ENCODE results near the gene TRPM3.

Gene TRPM3

GRCh38 chr9:70492319-70492777 is 629.1 kb downstream of the TRPM3 start:
- TF ChIP-seq, protein P1, sequence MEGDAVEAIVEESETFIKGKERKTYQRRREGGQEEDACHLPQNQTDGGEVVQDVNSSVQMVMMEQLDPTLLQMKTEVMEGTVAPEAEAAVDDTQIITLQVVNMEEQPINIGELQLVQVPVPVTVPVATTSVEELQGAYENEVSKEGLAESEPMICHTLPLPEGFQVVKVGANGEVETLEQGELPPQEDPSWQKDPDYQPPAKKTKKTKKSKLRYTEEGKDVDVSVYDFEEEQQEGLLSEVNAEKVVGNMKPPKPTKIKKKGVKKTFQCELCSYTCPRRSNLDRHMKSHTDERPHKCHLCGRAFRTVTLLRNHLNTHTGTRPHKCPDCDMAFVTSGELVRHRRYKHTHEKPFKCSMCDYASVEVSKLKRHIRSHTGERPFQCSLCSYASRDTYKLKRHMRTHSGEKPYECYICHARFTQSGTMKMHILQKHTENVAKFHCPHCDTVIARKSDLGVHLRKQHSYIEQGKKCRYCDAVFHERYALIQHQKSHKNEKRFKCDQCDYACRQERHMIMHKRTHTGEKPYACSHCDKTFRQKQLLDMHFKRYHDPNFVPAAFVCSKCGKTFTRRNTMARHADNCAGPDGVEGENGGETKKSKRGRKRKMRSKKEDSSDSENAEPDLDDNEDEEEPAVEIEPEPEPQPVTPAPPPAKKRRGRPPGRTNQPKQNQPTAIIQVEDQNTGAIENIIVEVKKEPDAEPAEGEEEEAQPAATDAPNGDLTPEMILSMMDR (IDR thresholded peaks at IDR 0.05; ENCODE audit: control extremely low read depth, extremely low read depth, low read depth, missing control alignments) = no peak
- ChIA-PET POLR2A (no interaction called here), CTCF (interaction anchor here (0.9 to 1.3 kb wide), 3 partner anchors 8 to 25 kb away, joined by 3 to 5 read pairs (median 4); no protein-coding TSS in a partner anchor)
- DNase-seq (ENCODE audit: extremely low spot score) = no peak

- CTCF ChIA-PET = interaction anchor here (0.9 to 1.3 kb wide), 3 partner anchors 9 to 24 kb away, joined by 3 to 5 read pairs (median 4); no protein-coding TSS in a partner anchor
Observed at GRCh38 chr9:70491426-70492318, 629.7 kb downstream of the TRPM3 start.

DNA sequence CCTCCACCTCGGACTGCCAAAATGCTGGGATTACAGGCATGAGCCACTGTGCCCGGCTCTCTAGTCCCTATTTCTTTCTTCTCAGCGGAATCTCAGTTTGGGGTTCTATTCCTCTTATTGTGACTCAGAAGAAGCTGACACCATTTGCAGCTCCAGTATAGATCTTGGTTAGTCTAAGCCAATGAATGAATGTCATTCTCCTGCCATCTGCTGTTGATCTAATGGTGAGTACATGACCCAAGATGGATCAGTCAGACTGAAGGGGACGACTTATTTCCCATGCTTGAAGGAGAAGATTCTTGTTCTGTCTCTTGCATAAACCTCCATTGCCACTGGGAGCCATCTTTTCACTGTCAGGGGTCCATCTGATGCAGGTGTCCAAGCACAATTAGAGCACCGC is 630.9 kb downstream of the TRPM3 start:
- DNase-seq (ENCODE audit: extremely low spot score) = no peak
- POLR2A ChIA-PET = interaction anchor here (1.0 kb wide), 1 partner anchor 227 kb away, joined by 3 read pairs; no protein-coding TSS in a partner anchor

More at GRCh38 chr9:70491426-70492318, 629.7 kb downstream of the TRPM3 start:
- TF ChIP-seq, protein P1 (IDR thresholded peaks at IDR 0.05; ENCODE audit: control extremely low read depth, extremely low read depth, low read depth, missing control alignments) = no peak
- no peak for DNase-seq (ENCODE audit: extremely low spot score)
- POLR2A ChIA-PET = no interaction called here

GRCh38 chr9:70488793-70489105 is 632.7 kb downstream of the TRPM3 start:
- DNase-seq (ENCODE audit: extremely low spot score) = no peak
- CTCF ChIA-PET = interaction anchor here (1.5 to 1.7 kb wide), 2 partner anchors 9 to 10 kb away, joined by 4 to 7 read pairs; no protein-coding TSS in a partner anchor
- TF ChIP-seq, protein P1 (IDR thresholded peaks at IDR 0.05; ENCODE audit: control extremely low read depth, extremely low read depth, low read depth, missing control alignments) = no peak
- POLR2A ChIA-PET = no interaction called here

More for the DNA sequence above, 630.9 kb downstream of the TRPM3 start:
- TF ChIP-seq, protein P1 (IDR thresholded peaks at IDR 0.05; ENCODE audit: control extremely low read depth, extremely low read depth, low read depth, missing control alignments) = no peak
- CTCF ChIA-PET = no interaction called here

- TF ChIP-seq, protein P1 (IDR thresholded peaks at IDR 0.05; ENCODE audit: control extremely low read depth, extremely low read depth, low read depth, missing control alignments) = no peak
- ChIA-PET POLR2A (no interaction called here), CTCF (interaction anchor here (1.5 to 1.7 kb wide), 2 partner anchors 8 to 11 kb away, joined by 4 to 7 read pairs; no protein-coding TSS in a partner anchor)
- no peak for DNase-seq (ENCODE audit: extremely low spot score)
Observed at GRCh38 chr9:70488098-70488792, 633.2 kb downstream of the TRPM3 start.

GRCh38 chr9:70486127-70486526 is 635.3 kb downstream of the TRPM3 start:
- DNase-seq (ENCODE audit: extremely low spot score) = no peak
- ChIA-PET POLR2A (no interaction called here), CTCF (interaction anchor here (0.7 to 1.2 kb wide), 3 partner anchors 10 to 373 kb away, joined by 3 to 4 read pairs (median 3); no protein-coding TSS in a partner anchor)
- TF ChIP-seq, protein P1 (IDR thresholded peaks at IDR 0.05; ENCODE audit: control extremely low read depth, extremely low read depth, low read depth, missing control alignments) = no peak
